Astrocyte (in vitro differentiated cells and primary cell): Measurements from ENCODE around the gene ITFG1. TPM values are rescaled to one million over a fixed set of nuclear protein-coding genes. Genes with fewer than 3 reads are reported as not detected.

Source experiments
- DNase-seq: peaks from one replicate; pipeline ENCODE4 v3.0.0-alpha.2; 2010; ENCODE audit warnings: low read depth
- FAIRE-seq: peaks from 2 replicates; lab custom pipeline; 2011; peaks lifted over from hg19 to GRCh38; lab: Jason Lieb, UNC
- H2AFZ ChIP-seq: 2 replicates; pipeline ENCODE4 v1.6.0; 2012; ENCODE audit warnings: low read depth, low read length, inconsistent platforms
- H3K27ac ChIP-seq: 2 replicates; pipeline ENCODE4 v1.5.1; 2011; ENCODE audit warnings: low read depth, low read length, inconsistent platforms
- H3K27me3 ChIP-seq: 2 replicates; pipeline ENCODE4 v1.6.0; 2011; ENCODE audit warnings: low read length, inconsistent platforms; ENCODE audit not compliant: insufficient read depth
- H3K36me3 ChIP-seq: 2 replicates; pipeline ENCODE4 v1.5.1; 2011; ENCODE audit warnings: low read length, inconsistent platforms; ENCODE audit not compliant: insufficient read depth
- H3K4me1 ChIP-seq: 2 replicates; pipeline ENCODE4 v1.5.1; 2011; ENCODE audit warnings: low read length, inconsistent platforms; ENCODE audit not compliant: insufficient read depth
- H3K4me2 ChIP-seq: 2 replicates; pipeline ENCODE4 v1.6.0; 2012; ENCODE audit warnings: low read length, inconsistent platforms
- H3K4me3 ChIP-seq: 2 replicates; pipeline ENCODE4 v1.5.1; 2011; ENCODE audit warnings: low read depth, mild to moderate bottlenecking, low read length, inconsistent platforms; ENCODE audit not compliant: insufficient read depth
- H3K79me2 ChIP-seq: 2 replicates; pipeline ENCODE4 v1.6.0; 2012; ENCODE audit warnings: mild to moderate bottlenecking, low read length, inconsistent platforms; ENCODE audit not compliant: insufficient read depth
- H3K9ac ChIP-seq: 2 replicates; pipeline ENCODE4 v1.6.0; 2012; ENCODE audit warnings: mild to moderate bottlenecking, low read length, inconsistent platforms
- H3K9me3 ChIP-seq: 2 replicates; pipeline ENCODE4 v1.5.1; 2012; ENCODE audit warnings: low read depth, mild to moderate bottlenecking, low read length, inconsistent platforms; ENCODE audit not compliant: insufficient read depth
- H4K20me1 ChIP-seq: 2 replicates; pipeline ENCODE4 v1.6.0; 2012; ENCODE audit warnings: low read length, inconsistent platforms; ENCODE audit not compliant: insufficient read depth
- H3K27ac Mint-ChIP-seq: one replicate; pipeline ENCODE4 v1.8.0; 2021; ENCODE audit warnings: mild to moderate bottlenecking, mixed read lengths; ENCODE audit not compliant: unreplicated experiment
- H3K27me3 Mint-ChIP-seq: one replicate; pipeline ENCODE4 v1.8.0; 2021; ENCODE audit warnings: low read depth, mixed read lengths; ENCODE audit not compliant: unreplicated experiment
- H3K36me3 Mint-ChIP-seq: one replicate; pipeline ENCODE4 v1.8.0; 2021; ENCODE audit warnings: low read depth, mixed read lengths; ENCODE audit not compliant: unreplicated experiment
- H3K4me1 Mint-ChIP-seq: one replicate; pipeline ENCODE4 v1.8.0; 2021; ENCODE audit warnings: low read depth, mixed read lengths; ENCODE audit not compliant: unreplicated experiment
- H3K4me3 Mint-ChIP-seq: one replicate; pipeline ENCODE4 v1.8.0; 2021; ENCODE audit warnings: mild to moderate bottlenecking, moderate library complexity, mixed read lengths; ENCODE audit not compliant: unreplicated experiment
- H3K9me3 Mint-ChIP-seq: one replicate; pipeline ENCODE4 v1.8.0; 2021; ENCODE audit warnings: mild to moderate bottlenecking, mixed read lengths; ENCODE audit not compliant: unreplicated experiment
- EZH2 ChIP-seq: IDR thresholded peaks from 2 replicates; pipeline ENCODE4 v1.6.1; 2012; ENCODE audit warnings: mild to moderate bottlenecking, low read length, inconsistent platforms; ENCODE audit not compliant: insufficient read depth
- total RNA-seq: library from RNA; stranded (reverse); gene quantifications from 2 replicates; pipeline ENCODE4 v1.2.1, GENCODE V29; 2021
- TF ChIP-seq, protein P1 (sequence below): IDR thresholded peaks from 2 replicates; pipeline ENCODE4 v1.5.1; 2011; ENCODE audit warnings: low read depth, mild to moderate bottlenecking, inconsistent platforms, low read length, moderate library complexity; ENCODE audit not compliant: insufficient read depth

ITFG1 gene
- total RNA-seq, 1 donor from 2014 or later, result 52.7 TPM

DNA sequence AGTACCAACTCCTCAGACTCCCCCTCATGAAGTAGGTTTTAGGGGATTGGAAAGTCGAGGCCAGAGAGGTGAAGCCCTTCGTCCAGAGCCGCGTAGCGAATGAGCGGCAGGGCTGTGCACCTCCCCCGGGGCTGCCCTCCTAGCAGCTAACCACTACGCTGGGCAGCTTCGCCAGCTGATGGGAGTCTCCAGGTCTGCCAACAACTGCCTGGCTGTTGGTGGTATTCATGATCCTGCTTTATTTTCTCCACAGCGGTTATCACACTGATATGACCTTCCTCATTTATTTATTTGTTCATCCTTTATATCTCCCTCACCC, 316.3 kb downstream of the ITFG1 start:
- Histone ChIP-seq H3K27me3 (no peaks in the 10 kb centered on the region), H3K9ac (peak overlapping the region; percentile 60), H4K20me1 (peaks cover 7% of the 10 kb centered on the region), H3K27ac (no peak overlapping the region), H3K4me3 (peak overlapping the region; percentile 64), H3K9me3 (no peaks in the 10 kb centered on the region), H3K36me3 (no peaks in the 10 kb centered on the region), H3K4me2 (peak overlapping the region; percentile 99), H2AFZ (peak overlapping the region; percentile 91), H3K4me1 (peaks cover 2% of the 10 kb centered on the region), H3K79me2 (peaks cover 39% of the 10 kb centered on the region)
- FAIRE-seq, result no peak
- H3K9me3 Mint-ChIP-seq, result no peaks in the 10 kb centered on the region
- TF ChIP-seq, protein P1, sequence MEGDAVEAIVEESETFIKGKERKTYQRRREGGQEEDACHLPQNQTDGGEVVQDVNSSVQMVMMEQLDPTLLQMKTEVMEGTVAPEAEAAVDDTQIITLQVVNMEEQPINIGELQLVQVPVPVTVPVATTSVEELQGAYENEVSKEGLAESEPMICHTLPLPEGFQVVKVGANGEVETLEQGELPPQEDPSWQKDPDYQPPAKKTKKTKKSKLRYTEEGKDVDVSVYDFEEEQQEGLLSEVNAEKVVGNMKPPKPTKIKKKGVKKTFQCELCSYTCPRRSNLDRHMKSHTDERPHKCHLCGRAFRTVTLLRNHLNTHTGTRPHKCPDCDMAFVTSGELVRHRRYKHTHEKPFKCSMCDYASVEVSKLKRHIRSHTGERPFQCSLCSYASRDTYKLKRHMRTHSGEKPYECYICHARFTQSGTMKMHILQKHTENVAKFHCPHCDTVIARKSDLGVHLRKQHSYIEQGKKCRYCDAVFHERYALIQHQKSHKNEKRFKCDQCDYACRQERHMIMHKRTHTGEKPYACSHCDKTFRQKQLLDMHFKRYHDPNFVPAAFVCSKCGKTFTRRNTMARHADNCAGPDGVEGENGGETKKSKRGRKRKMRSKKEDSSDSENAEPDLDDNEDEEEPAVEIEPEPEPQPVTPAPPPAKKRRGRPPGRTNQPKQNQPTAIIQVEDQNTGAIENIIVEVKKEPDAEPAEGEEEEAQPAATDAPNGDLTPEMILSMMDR, result no peak
- TF ChIP-seq EZH2, result no peak
- H3K36me3 Mint-ChIP-seq, result no peaks in the 10 kb centered on the region
- H3K27ac Mint-ChIP-seq, result no peak overlapping the region
- DNase-seq, result no peak
- H3K27me3 Mint-ChIP-seq, result peaks cover 15% of the 10 kb centered on the region
- peak overlapping the region; percentile 79 for H3K4me3 Mint-ChIP-seq
- H3K4me1 Mint-ChIP-seq, result peaks cover 3% of the 10 kb centered on the region

DNA sequence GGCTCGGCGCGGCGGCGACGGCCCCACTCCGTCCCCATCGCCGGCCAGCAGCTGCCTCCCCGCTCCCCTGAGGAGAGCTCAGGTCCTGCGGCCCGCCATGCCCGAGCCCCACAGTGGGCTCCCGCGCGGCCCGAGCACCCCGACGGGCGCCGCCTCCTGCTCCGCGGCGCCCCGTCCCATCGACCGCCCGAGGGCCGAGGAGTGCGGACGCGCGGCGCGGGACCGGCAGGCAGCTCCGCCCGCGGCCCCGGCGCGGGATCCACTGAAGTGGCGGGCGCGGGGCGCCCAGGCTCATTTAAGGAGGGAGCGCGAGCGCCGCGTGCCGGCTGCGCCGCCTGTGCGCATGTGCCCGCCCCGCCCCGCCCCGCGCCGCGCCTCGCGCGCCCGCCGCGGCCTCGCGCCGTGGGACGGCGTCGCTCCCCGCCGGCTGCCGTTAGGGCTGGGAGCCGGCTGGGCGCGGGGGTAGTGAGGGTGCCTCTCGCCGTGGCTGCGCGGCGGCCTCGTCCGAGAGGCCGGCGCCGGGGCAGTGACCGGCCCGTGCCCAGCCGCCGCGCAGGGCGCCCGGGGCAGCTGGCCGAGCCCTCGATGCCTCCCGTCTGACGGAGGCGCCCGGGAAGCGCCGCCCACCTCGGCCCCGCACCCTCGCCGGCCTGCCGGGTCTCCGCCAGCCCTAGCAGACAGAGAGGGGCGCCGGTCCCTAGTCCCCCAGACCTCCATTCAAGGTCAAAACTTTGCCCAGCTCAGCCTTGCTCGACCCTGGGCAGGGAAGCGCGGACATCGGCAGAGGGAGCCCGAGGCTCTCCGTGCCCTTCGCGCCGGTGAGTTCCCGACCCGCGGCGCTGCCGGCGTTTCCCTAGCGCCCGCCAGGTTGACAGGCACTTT, 316.9 kb downstream of the ITFG1 start, which contains the start of gene NETO2:
Gene NETO2 (minus strand): TSS at position 269 of the 882 bp plus-strand sequence. CDS start 333 bp downstream, outside the sequence.
- H3K79me2 ChIP-seq, result peaks cover 45% of the 10 kb centered on the region
- Mint-ChIP-seq H3K4me3 (peak within 1 kb of the TSS; percentile 79), H3K27ac (no peak within 1 kb of the TSS), H3K9me3 (no peaks in the 10 kb centered on the region), H3K27me3 (peaks cover 15% of the 10 kb centered on the region), H3K36me3 (no peaks in the 10 kb centered on the region), H3K4me1 (peaks cover 7% of the 10 kb centered on the region)
- peak within 1 kb of the TSS; percentile 87 for H3K9ac ChIP-seq
- peaks cover 8% of the 10 kb centered on the region for H3K4me1 ChIP-seq
- peak within 1 kb of the TSS; percentile 99 for H3K4me2 ChIP-seq
- H3K36me3 ChIP-seq, result no peaks in the 10 kb centered on the region
- no peaks in the 10 kb centered on the region for H3K27me3 ChIP-seq
- FAIRE-seq, result no peak
- no peaks in the 10 kb centered on the region for H3K9me3 ChIP-seq
- H2AFZ ChIP-seq, result peak within 1 kb of the TSS; percentile 91
- TF ChIP-seq EZH2, result no peak
- TF ChIP-seq, protein P1, result peak; percentile 25
- H3K27ac ChIP-seq, result peak within 1 kb of the TSS; percentile 71
- peaks cover 12% of the 10 kb centered on the region for H4K20me1 ChIP-seq
- DNase-seq, result peak; percentile 38
- peak within 1 kb of the TSS; percentile 82 for H3K4me3 ChIP-seq
